Cerebellar nuclear complex (tissue), 1 donor: Measurements from ENCODE around the gene CCSAP.
"Not testable (repeated sequence)": the region's sequence is repeated elsewhere in the genome, so short reads cannot be mapped to it uniquely, and the experiment has no call there.

ENCODE experiments used
- DNase-seq, 2 experiments: peaks; one replicate each; lab custom pipeline; 2025; lab: John Stamatoyannopoulos, UW

The CCSAP gene, protein sequence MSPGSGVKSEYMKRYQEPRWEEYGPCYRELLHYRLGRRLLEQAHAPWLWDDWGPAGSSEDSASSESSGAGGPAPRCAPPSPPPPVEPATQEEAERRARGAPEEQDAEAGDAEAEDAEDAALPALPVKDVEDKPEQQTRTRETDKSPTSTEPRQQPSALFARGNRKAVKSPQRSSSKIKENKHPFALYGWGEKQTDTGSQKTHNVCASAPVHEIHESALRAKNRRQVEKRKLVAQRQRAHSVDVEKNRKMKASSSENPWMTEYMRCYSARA

DNA sequence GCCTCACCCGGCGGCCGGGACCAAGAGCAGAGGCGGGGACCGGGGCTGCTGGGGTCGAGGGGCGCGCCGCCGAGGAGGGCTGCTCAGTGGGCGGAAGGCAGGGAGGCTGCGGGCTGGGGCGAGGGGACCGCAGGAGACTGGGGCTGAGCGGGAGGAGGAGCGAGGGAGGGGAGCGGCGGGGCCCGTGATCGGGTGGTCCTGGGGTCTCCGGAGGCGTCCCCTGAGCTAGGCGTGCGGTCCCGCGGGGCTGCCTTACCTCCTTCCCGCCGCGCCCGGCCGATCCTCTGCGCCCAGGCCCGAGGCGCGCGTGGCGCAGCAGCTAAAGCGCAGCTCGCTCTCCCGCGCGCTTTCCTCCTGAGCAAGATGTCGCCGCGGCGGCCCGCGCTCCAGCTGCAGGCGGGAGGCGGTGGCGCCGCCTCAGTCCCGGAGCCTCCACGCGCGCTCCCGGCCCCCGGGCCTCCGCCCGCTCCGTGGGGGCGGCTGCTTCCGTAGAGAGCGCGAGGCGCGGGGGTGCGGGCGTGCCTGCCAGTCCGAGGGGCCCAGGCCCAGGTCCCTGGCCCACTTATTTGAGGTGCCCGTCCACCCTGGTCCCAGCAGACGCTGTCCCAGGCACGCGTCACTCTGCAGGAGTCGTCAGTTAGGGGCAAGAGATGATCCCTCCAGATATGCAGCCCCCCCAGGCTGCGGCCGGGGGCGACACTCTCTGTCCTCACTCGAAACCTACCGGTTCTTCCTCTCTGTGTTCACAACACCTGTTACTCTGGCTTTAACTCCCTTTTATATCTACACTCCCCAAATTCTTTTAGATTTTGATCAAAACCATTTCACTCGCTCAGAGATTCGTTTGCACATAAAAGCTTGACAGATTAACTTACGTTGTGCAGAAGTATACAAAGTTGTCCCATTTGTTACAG is at the start of gene CCSAP:
Gene CCSAP, minus strand, starts transcription at position 392 of the 914 bp plus-strand sequence. CDS start 582 bp downstream, outside the sequence.
- DNase-seq: no peak

DNA sequence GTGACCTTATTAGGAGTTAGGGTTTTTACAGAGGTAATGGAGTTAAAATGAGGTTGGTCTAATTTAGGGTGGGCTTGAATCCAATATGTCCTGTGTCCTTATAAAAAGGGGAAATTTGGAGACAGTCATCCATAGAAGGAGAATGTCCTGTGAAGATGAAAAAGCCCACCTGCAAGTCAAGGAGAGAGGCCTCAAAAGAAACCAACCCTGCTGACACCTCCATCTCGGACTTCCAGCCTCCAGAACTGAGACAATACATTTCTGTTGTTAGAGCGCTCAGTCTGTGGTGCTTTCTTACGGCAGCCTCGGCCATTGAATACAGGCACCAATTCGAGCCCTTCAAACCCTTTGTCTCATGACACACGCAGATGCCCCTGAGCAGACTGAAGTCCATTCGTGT is 47.3 kb upstream of the CCSAP start:
- no peak for DNase-seq

GRCh38 chr1:229388897-229389580 is 46.2 kb upstream of the CCSAP start:
- no peak for DNase-seq

GRCh38 chr1:229385853-229386456 is 43.1 kb upstream of the CCSAP start:
- no peak for DNase-seq

GRCh38 chr1:229384822-229385221 is 42.0 kb upstream of the CCSAP start:
- no peak for DNase-seq

- no peak for DNase-seq
Observed at GRCh38 chr1:229383961-229384360, 41.1 kb upstream of the CCSAP start.

DNA sequence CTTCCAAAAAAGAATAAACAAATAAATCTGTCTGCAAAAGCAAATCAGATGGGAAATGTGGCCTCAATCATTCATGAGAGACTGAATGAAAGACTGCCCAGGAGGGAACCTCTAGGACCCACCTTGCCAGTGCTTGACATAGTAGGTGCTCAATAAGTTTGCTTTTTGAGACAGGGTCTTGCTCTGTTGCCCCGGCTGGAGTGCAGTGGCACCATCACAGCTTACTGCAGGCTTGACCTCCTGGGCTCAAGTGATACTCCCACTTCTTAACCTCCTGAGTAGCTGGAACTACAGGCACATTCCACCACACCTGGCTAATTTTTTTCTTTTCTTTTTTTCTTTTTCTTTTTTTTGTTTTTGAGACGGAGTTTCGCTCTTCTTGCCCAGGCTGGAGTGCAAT is 40.3 kb upstream of the CCSAP start:
- no peak for DNase-seq

DNA sequence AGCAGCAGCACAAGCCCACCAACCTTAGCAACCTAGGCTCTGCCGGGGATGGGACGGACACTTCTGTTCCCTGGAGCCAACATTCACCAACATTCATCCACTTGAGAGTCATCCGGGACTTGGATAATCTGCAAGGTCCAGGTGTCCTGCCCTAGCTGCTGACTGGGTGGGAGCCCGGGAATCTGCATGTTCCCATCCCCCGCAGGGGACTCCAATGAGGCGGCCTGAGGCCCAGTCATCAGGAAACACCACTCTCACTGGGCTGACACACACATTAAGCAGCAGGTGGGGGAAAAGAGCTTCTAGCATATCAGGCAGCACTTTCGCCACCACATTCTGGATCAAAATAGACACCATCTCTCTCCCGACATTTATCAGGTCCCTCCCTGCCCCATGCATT is 38.4 kb upstream of the CCSAP start:
- DNase-seq: no peak

GRCh38 chr1:229380536-229381160 is 37.8 kb upstream of the CCSAP start:
- no peak for DNase-seq

DNA sequence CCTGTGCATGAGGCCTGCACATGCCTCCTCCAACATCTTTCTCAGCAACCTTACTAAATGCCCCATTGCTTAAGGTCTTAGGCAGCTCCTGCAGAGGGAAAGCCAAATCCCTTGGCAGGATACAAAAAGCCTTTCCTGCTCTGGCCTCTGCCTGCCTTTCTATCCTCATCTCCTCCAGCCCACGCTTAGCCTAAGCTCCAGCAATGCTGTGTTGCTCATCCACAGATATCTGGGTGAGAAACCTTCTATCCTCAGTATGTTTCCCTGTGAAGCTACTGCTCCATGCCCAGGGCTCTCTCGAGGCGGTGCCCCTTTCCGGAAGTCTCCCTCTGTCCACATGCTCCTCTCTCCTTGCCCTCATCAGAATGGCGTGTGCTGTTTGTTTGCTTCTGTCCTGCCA is 37.0 kb upstream of the CCSAP start:
- DNase-seq: no peak

DNA sequence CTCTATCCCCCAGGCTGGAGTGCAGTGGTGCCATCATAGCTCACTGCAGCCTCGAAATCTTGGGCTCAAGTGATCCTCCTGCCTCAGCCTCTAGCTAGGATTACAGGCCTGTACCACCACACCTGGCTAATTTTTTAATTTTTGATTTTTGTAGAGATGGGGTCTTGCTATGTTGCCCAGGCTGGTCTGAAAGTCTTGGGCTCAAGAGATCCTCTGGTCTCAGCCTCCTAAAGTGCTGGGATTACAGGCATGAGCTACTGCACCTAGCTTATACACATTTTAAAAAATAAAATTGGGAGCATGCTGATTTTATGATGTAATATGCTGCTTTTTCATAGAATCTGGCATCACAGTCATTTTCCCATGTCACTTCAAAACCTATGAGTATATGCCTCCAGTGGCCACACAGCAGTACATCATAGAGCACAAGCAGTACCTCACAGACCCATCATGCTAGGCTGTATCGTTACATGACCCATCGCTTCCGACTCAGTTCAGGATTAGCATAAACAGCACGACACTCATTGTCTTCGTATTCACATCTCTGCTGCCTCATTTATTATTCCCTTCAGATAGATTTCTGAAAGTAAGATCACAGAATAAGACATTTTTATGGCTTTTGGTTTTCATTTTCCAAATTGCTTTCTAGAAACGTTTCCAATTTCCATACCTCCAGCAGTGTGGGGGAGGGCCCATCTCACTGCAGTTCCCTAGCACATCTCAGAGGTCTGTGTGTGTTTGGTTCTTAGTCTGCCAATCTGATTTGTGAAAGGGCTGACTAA is 35.9 kb upstream of the CCSAP start:
- DNase-seq: no peak

- not testable (repeated sequence) for DNase-seq
Observed at GRCh38 chr1:229378035-229378434, 35.2 kb upstream of the CCSAP start.

- no peak for DNase-seq
Observed at GRCh38 chr1:229377429-229377828, 34.6 kb upstream of the CCSAP start.

- DNase-seq: no peak
Observed at GRCh38 chr1:229376521-229376920, 33.7 kb upstream of the CCSAP start.

DNA sequence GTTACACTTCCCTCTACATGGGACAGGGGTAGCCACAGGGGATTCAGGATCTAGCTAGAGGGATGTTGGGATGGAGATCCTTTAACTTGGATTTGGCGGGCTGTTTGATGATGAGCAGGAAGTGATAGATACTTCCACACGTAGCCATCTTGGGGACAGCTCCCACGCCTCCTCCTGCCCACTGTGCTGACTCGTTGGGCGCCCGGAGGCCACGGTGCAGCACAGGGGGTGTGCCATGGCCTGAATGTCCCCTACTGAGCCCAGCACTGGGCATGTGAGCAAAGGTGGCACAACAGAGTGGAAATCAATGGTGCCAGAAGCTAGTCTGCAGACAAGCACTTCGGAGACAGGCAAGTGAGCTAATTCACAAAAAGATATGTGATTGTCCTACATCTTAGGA is 31.6 kb upstream of the CCSAP start:
- no peak for DNase-seq

GRCh38 chr1:229373395-229373794 is 30.5 kb upstream of the CCSAP start:
- no peak for DNase-seq

DNA sequence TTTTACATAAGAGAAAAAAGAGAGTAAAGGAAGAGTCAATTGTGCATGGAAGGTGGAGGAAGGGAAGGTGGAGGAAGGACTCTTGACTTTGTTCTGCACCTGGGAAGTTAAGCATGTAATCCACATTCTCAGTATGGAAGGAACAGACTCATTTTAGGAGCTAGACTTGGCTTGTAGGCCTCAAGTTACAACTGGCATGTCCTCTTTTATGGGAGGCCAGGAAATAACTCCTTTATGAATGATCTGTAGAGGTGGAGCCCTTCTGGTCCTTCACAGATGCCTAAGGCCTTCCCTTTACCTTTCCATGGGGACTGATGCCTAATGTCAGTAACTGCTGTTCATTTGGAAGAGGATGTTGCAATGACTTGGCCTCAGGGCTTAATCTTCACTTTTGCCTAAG is 29.4 kb upstream of the CCSAP start:
- no peak for DNase-seq

GRCh38 chr1:229371624-229372023 is 28.8 kb upstream of the CCSAP start:
- DNase-seq: no peak

DNA sequence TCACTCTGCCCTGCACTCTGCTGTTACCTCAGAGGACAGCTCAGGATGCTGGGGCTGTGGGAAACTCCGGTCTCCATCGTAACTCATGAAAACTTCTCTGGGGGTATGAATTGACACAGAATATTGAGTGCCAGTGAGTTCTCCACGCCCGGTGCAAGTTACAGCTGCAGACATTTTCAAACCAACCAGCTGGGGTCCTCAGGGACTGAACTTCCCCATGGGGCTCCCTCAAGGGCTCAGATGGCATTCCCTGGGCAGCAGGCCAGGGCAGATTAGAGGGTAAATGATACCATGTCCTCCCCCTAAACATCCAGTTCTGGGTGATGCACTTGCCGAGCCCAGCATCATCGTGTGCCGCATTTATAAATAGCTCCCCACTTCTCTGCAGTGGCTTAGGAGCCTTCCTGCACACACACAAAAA is 27.8 kb upstream of the CCSAP start:
- DNase-seq: no peak

GRCh38 chr1:229368347-229368746 is 25.5 kb upstream of the CCSAP start:
- no peak for DNase-seq

DNA sequence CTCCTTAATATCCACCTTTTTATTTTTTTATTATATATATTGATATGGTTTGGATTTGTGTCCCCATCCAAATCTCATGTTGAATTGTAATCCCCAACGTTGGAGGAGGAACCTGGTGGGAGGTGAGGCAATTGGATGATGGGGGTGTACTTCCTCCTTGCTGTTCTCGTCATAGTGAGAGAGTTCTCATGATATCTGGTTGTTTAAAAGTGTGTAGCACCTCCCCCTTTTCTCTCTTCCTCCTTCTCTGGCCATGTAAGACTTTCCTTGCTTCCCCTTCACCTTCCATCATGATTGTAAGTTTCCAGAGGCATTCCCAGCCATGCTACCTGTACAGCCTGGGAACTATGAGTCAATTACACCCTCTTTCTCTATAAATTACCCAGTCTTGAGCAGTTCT is 22.7 kb upstream of the CCSAP start:
- DNase-seq: no peak
